Hepatocyte (in vitro differentiated cells): ENCODE results near the gene ABCC3.

Experiments
- EZH2 ChIP-seq: fragments of 200-600 bp; sonication (generic); IDR thresholded peaks from 2 replicates; pipeline ENCODE4 v1.6.1; 2016; ENCODE audit warnings: antibody characterized with exemption, mild to moderate bottlenecking, borderline replicate concordance
- EZH2phosphoT487 ChIP-seq: fragments of 200-600 bp; sonication (generic); IDR thresholded peaks from one replicate; pipeline ENCODE4 v1.6.1; 2018; ENCODE audit warnings: antibody characterized with exemption, mild to moderate bottlenecking, low read depth, moderate library complexity; ENCODE audit not compliant: unreplicated experiment, severe bottlenecking
- TF ChIP-seq, protein P1 (sequence below): fragments of 200-600 bp; sonication (generic); IDR thresholded peaks from 2 replicates; pipeline ENCODE4 v1.5.1; 2016; ENCODE audit warnings: antibody characterized with exemption, mild to moderate bottlenecking; ENCODE audit not compliant: poor library complexity

DNA sequence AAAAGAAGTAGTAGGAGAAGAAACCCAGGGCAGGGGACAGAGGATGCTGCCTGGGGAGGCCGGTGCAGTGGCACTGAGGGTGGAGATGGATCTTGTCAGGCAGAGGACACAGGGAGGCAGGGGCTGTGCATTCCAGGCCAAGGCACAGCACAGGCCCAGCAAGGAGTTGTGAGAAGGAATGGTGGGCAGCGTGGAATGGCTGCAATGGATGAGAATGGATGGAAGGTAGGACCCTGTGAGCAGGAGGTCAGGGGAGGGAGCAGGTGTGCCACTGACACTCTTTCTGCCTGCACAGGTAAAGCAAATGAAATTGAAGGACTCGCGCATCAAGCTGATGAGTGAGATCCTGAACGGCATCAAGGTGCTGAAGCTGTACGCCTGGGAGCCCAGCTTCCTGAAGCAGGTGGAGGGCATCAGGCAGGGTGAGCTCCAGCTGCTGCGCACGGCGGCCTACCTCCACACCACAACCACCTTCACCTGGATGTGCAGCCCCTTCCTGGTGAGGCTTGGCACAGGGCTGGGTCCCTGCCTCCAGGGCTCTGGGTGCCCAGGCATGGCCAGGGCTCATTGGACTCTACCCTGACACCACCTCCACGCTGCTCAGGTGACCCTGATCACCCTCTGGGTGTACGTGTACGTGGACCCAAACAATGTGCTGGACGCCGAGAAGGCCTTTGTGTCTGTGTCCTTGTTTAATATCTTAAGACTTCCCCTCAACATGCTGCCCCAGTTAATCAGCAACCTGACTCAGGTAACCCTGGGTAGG is 32.8 kb downstream of the ABCC3 start:
- TF ChIP-seq, protein P1, sequence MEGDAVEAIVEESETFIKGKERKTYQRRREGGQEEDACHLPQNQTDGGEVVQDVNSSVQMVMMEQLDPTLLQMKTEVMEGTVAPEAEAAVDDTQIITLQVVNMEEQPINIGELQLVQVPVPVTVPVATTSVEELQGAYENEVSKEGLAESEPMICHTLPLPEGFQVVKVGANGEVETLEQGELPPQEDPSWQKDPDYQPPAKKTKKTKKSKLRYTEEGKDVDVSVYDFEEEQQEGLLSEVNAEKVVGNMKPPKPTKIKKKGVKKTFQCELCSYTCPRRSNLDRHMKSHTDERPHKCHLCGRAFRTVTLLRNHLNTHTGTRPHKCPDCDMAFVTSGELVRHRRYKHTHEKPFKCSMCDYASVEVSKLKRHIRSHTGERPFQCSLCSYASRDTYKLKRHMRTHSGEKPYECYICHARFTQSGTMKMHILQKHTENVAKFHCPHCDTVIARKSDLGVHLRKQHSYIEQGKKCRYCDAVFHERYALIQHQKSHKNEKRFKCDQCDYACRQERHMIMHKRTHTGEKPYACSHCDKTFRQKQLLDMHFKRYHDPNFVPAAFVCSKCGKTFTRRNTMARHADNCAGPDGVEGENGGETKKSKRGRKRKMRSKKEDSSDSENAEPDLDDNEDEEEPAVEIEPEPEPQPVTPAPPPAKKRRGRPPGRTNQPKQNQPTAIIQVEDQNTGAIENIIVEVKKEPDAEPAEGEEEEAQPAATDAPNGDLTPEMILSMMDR, result no peak
- TF ChIP-seq EZH2phosphoT487 (no peak), EZH2 (no peak)
